Loucy (cell line): ENCODE measurements around the gene DKC1.

Source experiments
- EZH2phosphoT487 ChIP-seq: fragments of 200-600 bp; IDR thresholded peaks from 2 replicates; pipeline ENCODE4 v1.6.1; 2018; ENCODE audit warnings: antibody characterized with exemption, mild to moderate bottlenecking, moderate library complexity, borderline replicate concordance
- TF ChIP-seq, protein P1 (sequence below): fragments of 200-600 bp; sonication (generic); conservative IDR thresholded peaks from 2 replicates; pipeline ENCODE4 v1.5.1; 2014; ENCODE audit warnings: mild to moderate bottlenecking, antibody characterized with exemption, low read length

DNA sequence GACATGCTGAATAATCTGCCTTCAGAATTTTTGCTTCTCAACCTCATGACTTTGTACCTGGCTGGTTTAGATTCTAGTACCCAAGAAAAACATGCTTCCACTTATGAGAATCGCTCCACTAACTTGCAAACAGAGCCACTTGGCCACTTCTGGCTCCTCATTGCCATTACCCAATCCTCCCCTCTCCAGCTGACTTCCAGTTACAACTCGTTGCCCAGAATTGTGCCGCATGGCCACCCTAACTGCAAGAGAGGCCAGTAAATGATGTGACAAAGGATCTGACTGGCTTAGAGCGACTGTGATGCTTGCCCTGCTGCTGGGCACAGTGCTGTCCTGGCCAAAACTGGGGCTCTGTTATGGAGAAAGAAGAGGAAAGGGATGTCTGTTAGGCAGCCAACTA lies 4.0 kb upstream of the DKC1 start:
- TF ChIP-seq, protein P1, sequence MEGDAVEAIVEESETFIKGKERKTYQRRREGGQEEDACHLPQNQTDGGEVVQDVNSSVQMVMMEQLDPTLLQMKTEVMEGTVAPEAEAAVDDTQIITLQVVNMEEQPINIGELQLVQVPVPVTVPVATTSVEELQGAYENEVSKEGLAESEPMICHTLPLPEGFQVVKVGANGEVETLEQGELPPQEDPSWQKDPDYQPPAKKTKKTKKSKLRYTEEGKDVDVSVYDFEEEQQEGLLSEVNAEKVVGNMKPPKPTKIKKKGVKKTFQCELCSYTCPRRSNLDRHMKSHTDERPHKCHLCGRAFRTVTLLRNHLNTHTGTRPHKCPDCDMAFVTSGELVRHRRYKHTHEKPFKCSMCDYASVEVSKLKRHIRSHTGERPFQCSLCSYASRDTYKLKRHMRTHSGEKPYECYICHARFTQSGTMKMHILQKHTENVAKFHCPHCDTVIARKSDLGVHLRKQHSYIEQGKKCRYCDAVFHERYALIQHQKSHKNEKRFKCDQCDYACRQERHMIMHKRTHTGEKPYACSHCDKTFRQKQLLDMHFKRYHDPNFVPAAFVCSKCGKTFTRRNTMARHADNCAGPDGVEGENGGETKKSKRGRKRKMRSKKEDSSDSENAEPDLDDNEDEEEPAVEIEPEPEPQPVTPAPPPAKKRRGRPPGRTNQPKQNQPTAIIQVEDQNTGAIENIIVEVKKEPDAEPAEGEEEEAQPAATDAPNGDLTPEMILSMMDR, result no peak
- no peak for TF ChIP-seq EZH2phosphoT487
